ENCODE results near the gene BEND7.
A peak's percentile ranks its signal among the peaks of the same experiment; 100 is the strongest.

The BEND7 gene

GRCh38 chr10:13420532-13421307 lies 108.1 kb downstream of the BEND7 start:
- no peak overlapping the region for H3K27ac ChIP-seq
- TF ChIP-seq CTCF (conservative IDR thresholded peaks at IDR 0.05): no peak

- no peak overlapping the region for H3K27ac ChIP-seq
- no peak for TF ChIP-seq CTCF (conservative IDR thresholded peaks at IDR 0.05)
Measured at GRCh38 chr10:13417459-13418126, 111.2 kb downstream of the BEND7 start.

- TF ChIP-seq CTCF (conservative IDR thresholded peaks at IDR 0.05): no peak
- peak overlapping the region; percentile 78; the same call in 1 of the 2 replicates for H3K27ac ChIP-seq
Measured at GRCh38 chr10:13416760-13417159, 112.1 kb downstream of the BEND7 start.

GRCh38 chr10:13414855-13415254 lies 114.0 kb downstream of the BEND7 start:
- H3K27ac ChIP-seq: peak overlapping the region; percentile 78
- TF ChIP-seq CTCF (conservative IDR thresholded peaks at IDR 0.05): peak; percentile 70

- TF ChIP-seq CTCF (conservative IDR thresholded peaks at IDR 0.05): no peak
Measured at GRCh38 chr10:13414137-13414536, 114.7 kb downstream of the BEND7 start.

GRCh38 chr10:13412894-13413293 lies 115.9 kb downstream of the BEND7 start:
- no peak for TF ChIP-seq CTCF (conservative IDR thresholded peaks at IDR 0.05)
- no peak overlapping the region; the same call in 1 of the 2 replicates for H3K27ac ChIP-seq

More at GRCh38 chr10:13414137-13414536, 114.7 kb downstream of the BEND7 start:
- H3K27ac ChIP-seq: peak overlapping the region; percentile 78

GRCh38 chr10:13404791-13405190 lies 124.0 kb downstream of the BEND7 start:
- peak overlapping the region; percentile 53; the same call in 1 of the 2 replicates for H3K27ac ChIP-seq
- no peak for TF ChIP-seq CTCF (conservative IDR thresholded peaks at IDR 0.05)
